Sigmoid colon (tissue), 7 donors: ENCODE measurements around the gene DRC3. TPM values are rescaled to one million over a fixed set of nuclear protein-coding genes. Genes with fewer than 3 reads are reported as not detected.
A peak's percentile ranks its signal among the peaks of the same experiment; 100 is the strongest.

ENCODE experiments used
- DNase-seq: peaks from one replicate; pipeline ENCODE4 v3.0.0-alpha.2; 2019
- H3K27ac ChIP-seq, 4 donors: fragments of 200-600 bp; sonication (generic); one replicate each; pipeline ENCODE4 v1.5.1; 2016 to 2019; ENCODE audit warnings: mild to moderate bottlenecking in 1 of 4
- H3K27me3 ChIP-seq, 3 donors: fragments of 200-600 bp; sonication (generic); one replicate each; pipeline ENCODE4 v1.5.1; 2019; ENCODE audit warnings: mild to moderate bottlenecking in 1 of 3
- H3K36me3 ChIP-seq, 4 donors: fragments of 200-600 bp; sonication (generic); one replicate each; pipeline ENCODE4 v1.5.1; 2016 to 2019
- H3K4me1 ChIP-seq, 4 donors: fragments of 200-600 bp; sonication (generic); one replicate each; pipeline ENCODE4 v1.5.1; 2017 to 2019
- H3K4me3 ChIP-seq, 4 donors: fragments of 200-600 bp; sonication (generic); one replicate each; pipeline ENCODE4 v1.5.1; 2017 to 2019; ENCODE audit warnings: mild to moderate bottlenecking in 2 of 4, moderate library complexity in 1 of 4
- H3K9me3 ChIP-seq, 4 donors: fragments of 200-600 bp in 3 of 4; sonication (generic) in 3 of 4; one replicate each; pipeline versions ENCODE4 v1.5.1 to v1.6.1; 2013 to 2019
- EP300 ChIP-seq, 4 donors: sonication (generic); formaldehyde crosslinking; IDR thresholded peaks; one replicate each; pipeline ENCODE4 v1.6.1; 2017; ENCODE audit warnings: antibody characterized with exemption in 4 of 4
- POLR2A ChIP-seq, 2 donors: fragments of 450-650 bp; IDR thresholded peaks; one replicate each; pipeline ENCODE4 v1.6.1; 2016; ENCODE audit warnings: antibody characterized with exemption in 2 of 2, mild to moderate bottlenecking in 2 of 2, moderate library complexity in 2 of 2
- POLR2AphosphoS5 ChIP-seq, 4 donors: sonication (generic); formaldehyde crosslinking; IDR thresholded peaks; one replicate each; pipeline ENCODE4 v1.6.1; 2017; ENCODE audit warnings: antibody characterized with exemption in 4 of 4
- WGBS, 2 donors: extraction: QIAGEN DNeasy Blood & Tissue Kit; methylation state at CpG; one replicate each; pipeline ENCODE4 v1.1.7; 2013; 5-methylcytosine and 5-hydroxymethylcytosine counted together
- intact Hi-C: fragments of 100-400 bp; cut with DNase I; formaldehyde crosslinking; loops from one replicate; pipeline ENCODE4 v1.15.1; 2023
- polyA plus RNA-seq, 3 donors: library from polyadenylated mRNA; stranded (reverse); fragments of 200-250 nt; gene quantifications; one replicate each; pipeline ENCODE4 v1.2.3, GENCODE V29; 2013
- total RNA-seq, 4 donors: library from RNA; depleted of rRNA; stranded (reverse); fragments of >200 nt; gene quantifications; one replicate each; pipeline ENCODE4 v1.1.0, GENCODE V29; 2016
- TF ChIP-seq, protein P1 (sequence below), 4 experiments: fragments of 450-650 bp in 3 of 4; fragments of 200-600 bp in 1 of 4; IDR thresholded peaks; one replicate each; pipeline ENCODE4 v1.5.1; 2016 to 2019; ENCODE audit warnings: antibody characterized with exemption in 4 of 4, mild to moderate bottlenecking in 3 of 4, moderate library complexity in 2 of 4
- donor health status: healthy with polysubstance abuse.
- donor health status: Bipolar disorder and iron deficiency.
- donor health status: healthy.

DRC3 gene
- total and polyA plus RNA-seq, 7 donors, result 0.36 to 6.1 (median 1.6) TPM; not detected in 2

- no peak overlapping the region for H3K27ac ChIP-seq
- H3K4me3 ChIP-seq, result no peak overlapping the region
- no peaks in the 10 kb centered on the region for H3K27me3 ChIP-seq
- TF ChIP-seq EP300 (IDR thresholded peaks at IDR 0.05), result no peak
- no peak for TF ChIP-seq POLR2AphosphoS5 (IDR thresholded peaks at IDR 0.05)
- TF ChIP-seq, protein P1, sequence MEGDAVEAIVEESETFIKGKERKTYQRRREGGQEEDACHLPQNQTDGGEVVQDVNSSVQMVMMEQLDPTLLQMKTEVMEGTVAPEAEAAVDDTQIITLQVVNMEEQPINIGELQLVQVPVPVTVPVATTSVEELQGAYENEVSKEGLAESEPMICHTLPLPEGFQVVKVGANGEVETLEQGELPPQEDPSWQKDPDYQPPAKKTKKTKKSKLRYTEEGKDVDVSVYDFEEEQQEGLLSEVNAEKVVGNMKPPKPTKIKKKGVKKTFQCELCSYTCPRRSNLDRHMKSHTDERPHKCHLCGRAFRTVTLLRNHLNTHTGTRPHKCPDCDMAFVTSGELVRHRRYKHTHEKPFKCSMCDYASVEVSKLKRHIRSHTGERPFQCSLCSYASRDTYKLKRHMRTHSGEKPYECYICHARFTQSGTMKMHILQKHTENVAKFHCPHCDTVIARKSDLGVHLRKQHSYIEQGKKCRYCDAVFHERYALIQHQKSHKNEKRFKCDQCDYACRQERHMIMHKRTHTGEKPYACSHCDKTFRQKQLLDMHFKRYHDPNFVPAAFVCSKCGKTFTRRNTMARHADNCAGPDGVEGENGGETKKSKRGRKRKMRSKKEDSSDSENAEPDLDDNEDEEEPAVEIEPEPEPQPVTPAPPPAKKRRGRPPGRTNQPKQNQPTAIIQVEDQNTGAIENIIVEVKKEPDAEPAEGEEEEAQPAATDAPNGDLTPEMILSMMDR (IDR thresholded peaks at IDR 0.05), result no peak
- no peak for TF ChIP-seq POLR2A (IDR thresholded peaks at IDR 0.05)
- intact Hi-C loops, result no loop called here
- H3K4me1 ChIP-seq, result peaks cover 0 to 73% (median 53%) of the 10 kb centered on the region in 4 donors
- no peaks in the 10 kb centered on the region for H3K9me3 ChIP-seq
- DNase-seq, result no peak
- no peaks in the 10 kb centered on the region for H3K36me3 ChIP-seq
- WGBS, 2 donors, result 71 to 76% methylated on average over 5 of the region's 5 CpGs
Observed at GRCh38 chr17:17926840-17927449, 45.7 kb upstream of the DRC3 start.

DNA sequence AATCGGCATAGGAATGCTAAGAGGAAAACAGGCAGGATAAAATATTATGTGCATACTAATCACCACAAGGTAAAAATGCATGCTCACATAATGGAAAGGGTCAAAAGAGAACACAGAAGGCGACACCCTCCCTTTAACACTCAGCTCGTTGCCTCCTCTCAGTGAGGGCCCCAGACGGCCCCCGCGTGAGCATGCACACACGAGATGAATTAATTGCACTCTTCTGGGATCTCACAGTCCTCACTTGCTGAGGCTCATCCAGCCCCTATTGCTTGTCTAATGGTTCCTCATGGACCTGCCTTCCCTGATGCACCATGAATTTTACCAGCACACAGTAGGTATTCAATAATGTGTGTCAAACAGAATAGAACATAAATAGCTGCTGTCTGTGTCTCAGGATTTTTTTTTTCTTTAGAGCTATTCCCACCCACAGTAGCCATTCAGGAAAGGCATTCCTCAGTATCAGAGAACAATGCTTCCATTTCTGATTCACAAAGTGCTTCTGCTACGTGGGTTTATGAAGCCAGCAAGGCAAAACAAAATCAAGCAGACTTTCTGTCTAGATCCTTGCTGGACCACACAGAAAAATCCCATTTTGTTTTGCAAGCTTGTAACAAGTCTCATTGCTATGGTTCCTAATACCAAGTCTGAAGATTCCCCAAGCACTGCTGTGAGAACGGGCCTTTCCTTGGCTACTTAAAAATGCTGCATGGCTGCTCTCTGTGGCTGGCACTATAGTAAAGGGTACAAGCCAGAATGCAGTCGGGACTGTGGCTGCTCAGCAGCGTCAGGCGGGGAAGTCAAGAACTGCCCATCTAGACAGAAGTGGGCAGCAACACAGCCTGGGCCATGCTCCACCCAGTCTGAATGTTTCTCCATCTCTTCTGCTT is 44.0 kb upstream of the DRC3 start:
- peaks cover 0 to 56% (median 38%) of the 10 kb centered on the region in 4 donors for H3K4me1 ChIP-seq
- TF ChIP-seq EP300 (IDR thresholded peaks at IDR 0.05) (no peak), POLR2AphosphoS5 (IDR thresholded peaks at IDR 0.05) (no peak), POLR2A (IDR thresholded peaks at IDR 0.05) (no peak)
- TF ChIP-seq, protein P1 (IDR thresholded peaks at IDR 0.05), result no peak
- WGBS, 2 donors, result 80 to 83% methylated on average over 12 of the region's 12 CpGs

DNA sequence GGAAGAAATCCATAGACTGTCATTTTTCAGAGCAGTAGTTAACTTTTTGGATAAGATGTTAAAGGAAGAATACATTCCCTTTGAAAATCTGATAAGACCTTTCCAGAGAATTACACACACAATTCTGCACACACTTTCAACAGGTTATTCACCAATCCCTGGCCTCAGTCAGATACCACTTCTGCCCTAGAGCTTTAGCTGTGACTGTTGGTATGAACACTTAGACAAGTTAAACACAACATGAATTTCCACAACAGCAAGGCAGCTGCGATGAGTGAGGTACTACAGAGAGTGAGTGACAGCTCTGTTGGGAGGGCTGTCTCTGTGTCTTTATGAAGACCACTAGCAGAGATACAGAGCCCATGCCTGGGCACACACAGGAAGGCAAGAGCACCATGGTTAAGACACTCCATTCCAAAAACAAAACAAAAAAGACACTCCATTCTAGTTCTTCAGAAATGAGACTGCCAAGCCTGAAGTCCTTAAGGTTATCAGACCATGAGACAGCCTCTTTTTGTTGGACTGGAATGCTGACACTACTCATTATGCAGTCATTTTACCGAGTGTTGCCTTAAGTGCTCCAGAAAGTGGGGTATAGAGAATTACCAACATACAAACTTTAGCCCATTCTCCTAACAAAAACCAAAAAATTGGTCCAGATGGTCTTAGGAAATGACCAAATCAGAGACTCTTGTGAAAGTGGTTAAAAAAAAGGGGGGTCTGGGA is 42.8 kb upstream of the DRC3 start:
- Histone ChIP-seq H3K4me1 (peaks cover 0 to 55% (median 38%) of the 10 kb centered on the region in 4 donors), H3K27me3 (no peaks in the 10 kb centered on the region), H3K27ac (peak overlapping the region in 3 of 4 donors; percentile 29 to 64 (median 29)), H3K36me3 (no peaks in the 10 kb centered on the region), H3K4me3 (no peak overlapping the region), H3K9me3 (no peaks in the 10 kb centered on the region)
- intact Hi-C loops, result no loop called here
- 81 to 84% methylated on average over 2 of the region's 2 CpGs for WGBS, 2 donors
- no peak for DNase-seq
- TF ChIP-seq, protein P1 (IDR thresholded peaks at IDR 0.05), result no peak
- TF ChIP-seq POLR2AphosphoS5 (IDR thresholded peaks at IDR 0.05) (no peak), POLR2A (IDR thresholded peaks at IDR 0.05) (no peak), EP300 (IDR thresholded peaks at IDR 0.05) (no peak)

More for the DNA sequence above, 44.0 kb upstream of the DRC3 start:
- no peaks in the 10 kb centered on the region for H3K27me3 ChIP-seq
- peak overlapping the region in 3 of 4 donors; percentile 38 to 64 (median 38) for H3K27ac ChIP-seq
- no peaks in the 10 kb centered on the region for H3K36me3 ChIP-seq
- no peak overlapping the region for H3K4me3 ChIP-seq
- intact Hi-C loops, result no loop called here
- no peaks in the 10 kb centered on the region for H3K9me3 ChIP-seq
- DNase-seq, result no peak

GRCh38 chr17:17930674-17931073 is 42.0 kb upstream of the DRC3 start:
- DNase-seq, result no peak
- no peak overlapping the region for H3K4me3 ChIP-seq
- H3K9me3 ChIP-seq, result no peaks in the 10 kb centered on the region
- TF ChIP-seq POLR2AphosphoS5 (IDR thresholded peaks at IDR 0.05), result no peak
- no peak for TF ChIP-seq POLR2A (IDR thresholded peaks at IDR 0.05)
- TF ChIP-seq, protein P1 (IDR thresholded peaks at IDR 0.05), result no peak
- no peak for TF ChIP-seq EP300 (IDR thresholded peaks at IDR 0.05)
- peaks cover 0 to 63% (median 43%) of the 10 kb centered on the region in 4 donors for H3K4me1 ChIP-seq
- intact Hi-C loops, result no loop called here
- no peaks in the 10 kb centered on the region for H3K36me3 ChIP-seq
- H3K27ac ChIP-seq, result no peak overlapping the region
- no peaks in the 10 kb centered on the region for H3K27me3 ChIP-seq
